Transverse colon (tissue), 3 donors: ENCODE data around the gene GALNT1.

Source experiments
- CTCF ChIP-seq, 5 experiments: fragments of 200-600 bp in 3 of 5; fragments of 450-650 bp in 2 of 5; sonication (generic) in 3 of 5; IDR thresholded peaks; 1 replicate in 2 of 5; 2 replicates in 3 of 5; pipeline ENCODE4 v1.5.1; 2016 to 2017; ENCODE audit warnings: antibody characterized with exemption in 5 of 5, inconsistent platforms in 3 of 5, mild to moderate bottlenecking in 2 of 5, moderate library complexity in 1 of 5
- POLR2A ChIP-seq: fragments of 450-650 bp; IDR thresholded peaks from one replicate; pipeline ENCODE4 v1.6.1; 2016; ENCODE audit warnings: antibody characterized with exemption, mild to moderate bottlenecking, moderate library complexity

- TF ChIP-seq CTCF (IDR thresholded peaks at IDR 0.05) (no peak), POLR2A (no peak)
Measured at GRCh38 chr18:35634323-35634722, 52.8 kb downstream of the GALNT1 start.
